T-cell (primary cell): Measurements from ENCODE around the gene SERINC1. TPM values are rescaled to one million over a fixed set of nuclear protein-coding genes. Genes with fewer than 3 reads are reported as not detected.
A peak's percentile ranks its signal among the peaks of the same experiment; 100 is the strongest.
"Not testable (repeated sequence)": the region's sequence is repeated elsewhere in the genome, so short reads cannot be mapped to it uniquely, and the experiment has no call there.

ENCODE experiments used
- ATAC-seq, 4 experiments: fragments of 200-7000 bp in 3 of 4; fragments of 150-1000 bp in 1 of 4; cut with Tn5 transposase; replicated peaks in 1 of 4; 1 replicate in 3 of 4; 2 replicates in 1 of 4; pipeline ENCODE4 v1.10.0; 2021; ENCODE audit warnings: moderate library complexity in 3 of 4, mild to moderate bottlenecking in 2 of 4, moderate number of reproducible peaks in 1 of 4
- CTCF ChIA-PET, 2 donors: fragments of 300-600 bp; sonication (Branson Sonifier 250); formaldehyde crosslinking; loops; one replicate each; lab custom pipeline; 2022; ENCODE audit warnings: antibody characterized with exemption in 2 of 2; lab: Charles Lee
- POLR2A ChIA-PET, 2 donors: fragments of 300-600 bp; sonication (Branson Sonifier 250); formaldehyde crosslinking; loops; one replicate each; lab custom pipeline; 2022; ENCODE audit warnings: antibody characterized with exemption in 2 of 2; lab: Charles Lee
- DNase-seq, 35 experiments: peaks; one replicate each; pipeline versions ENCODE4 v3.0.0 to v3.0.0-alpha.2; 2013 to 2023
- H3K27ac ChIP-seq: one replicate; pipeline ENCODE4 v1.5.1; 2013; ENCODE audit warnings: low read length
- H3K27me3 ChIP-seq, 2 experiments: replicated peaks in 1 of 2; 1 replicate in 1 of 2; 2 replicates in 1 of 2; pipeline versions ENCODE4 v1.6.1 to v1.7.0; 2013; ENCODE audit warnings: low read length in 1 of 2, mixed read lengths in 1 of 2; ENCODE audit not compliant: control insufficient read depth in 2 of 2, insufficient read depth in 2 of 2; ENCODE audit errors: extremely low read depth in 1 of 2
- H3K36me3 ChIP-seq, 2 donors: 1 replicate in 1 of 2; 2 replicates in 1 of 2; pipeline versions ENCODE4 v1.6.1 to v1.7.0; 2013; ENCODE audit warnings: low read length in 1 of 2; ENCODE audit not compliant: control insufficient read depth in 2 of 2, insufficient read depth in 1 of 2; ENCODE audit errors: extremely low read depth in 1 of 2
- H3K4me1 ChIP-seq, 2 experiments: 1 replicate in 1 of 2; 2 replicates in 1 of 2; pipeline versions ENCODE4 v1.6.1 to v1.7.0; 2013; ENCODE audit warnings: low read length in 2 of 2, mixed read lengths in 1 of 2; ENCODE audit not compliant: insufficient read depth in 2 of 2, control insufficient read depth in 1 of 2; ENCODE audit errors: extremely low read depth in 1 of 2
- H3K4me3 ChIP-seq, 2 donors: 1 replicate in 1 of 2; 2 replicates in 1 of 2; pipeline versions ENCODE4 v1.5.1 to v1.7.0; 2013; ENCODE audit warnings: mild to moderate bottlenecking in 2 of 2, low read length in 1 of 2, moderate library complexity in 1 of 2; ENCODE audit not compliant: control insufficient read depth in 1 of 2; ENCODE audit errors: extremely low read depth in 1 of 2
- H3K9me3 ChIP-seq: 2 replicates; pipeline ENCODE4 v1.7.0; 2013
- H3K27ac Mint-ChIP-seq, 2 donors: one replicate each; pipeline ENCODE4 v1.8.0; 2020 to 2021; ENCODE audit warnings: mild to moderate bottlenecking in 2 of 2, mixed read lengths in 2 of 2
- H3K27me3 Mint-ChIP-seq, 2 donors: one replicate each; pipeline ENCODE4 v1.8.0; 2021 to 2022; ENCODE audit warnings: mixed read lengths in 2 of 2
- H3K36me3 Mint-ChIP-seq: one replicate; pipeline ENCODE4 v1.8.0; 2021; ENCODE audit warnings: mixed read lengths
- H3K4me1 Mint-ChIP-seq, 3 donors: one replicate each; pipeline ENCODE4 v1.8.0; 2020 to 2022; ENCODE audit warnings: mixed read lengths in 3 of 3, mild to moderate bottlenecking in 1 of 3
- H3K4me3 Mint-ChIP-seq, 3 donors: one replicate each; pipeline ENCODE4 v1.8.0; 2020 to 2022; ENCODE audit warnings: mild to moderate bottlenecking in 3 of 3, mixed read lengths in 3 of 3, moderate library complexity in 3 of 3
- H3K9me3 Mint-ChIP-seq, 3 donors: one replicate each; pipeline ENCODE4 v1.8.0; 2020 to 2022; ENCODE audit warnings: mixed read lengths in 3 of 3
- WGBS: methylation state at CpG from one replicate; pipeline ENCODE4 v1.1.5; 2013; ENCODE audit warnings: missing lambda C conversion rate; ENCODE audit not compliant: insufficient coverage; 5-methylcytosine and 5-hydroxymethylcytosine counted together
- total RNA-seq, 35 experiments: library from RNA in 6 of 35; stranded (reverse) in 6 of 35; fragments of 120-200 nt in 1 of 35; gene quantifications; one replicate each; pipeline versions ENCODE4 v1.2.1 to v1.2.4 and lab custom pipeline; 2013 to 2026

Gene SERINC1
- total RNA-seq (100 to 1,000 TPM; 110 to 121 (median 116) TPM), total RNA-seq (lab: John Stamatoyannopoulos, UW) (144 to 477 (median 358) reads per million in 29 experiments)
- total RNA-seq (2013), result 155 TPM

DNA sequence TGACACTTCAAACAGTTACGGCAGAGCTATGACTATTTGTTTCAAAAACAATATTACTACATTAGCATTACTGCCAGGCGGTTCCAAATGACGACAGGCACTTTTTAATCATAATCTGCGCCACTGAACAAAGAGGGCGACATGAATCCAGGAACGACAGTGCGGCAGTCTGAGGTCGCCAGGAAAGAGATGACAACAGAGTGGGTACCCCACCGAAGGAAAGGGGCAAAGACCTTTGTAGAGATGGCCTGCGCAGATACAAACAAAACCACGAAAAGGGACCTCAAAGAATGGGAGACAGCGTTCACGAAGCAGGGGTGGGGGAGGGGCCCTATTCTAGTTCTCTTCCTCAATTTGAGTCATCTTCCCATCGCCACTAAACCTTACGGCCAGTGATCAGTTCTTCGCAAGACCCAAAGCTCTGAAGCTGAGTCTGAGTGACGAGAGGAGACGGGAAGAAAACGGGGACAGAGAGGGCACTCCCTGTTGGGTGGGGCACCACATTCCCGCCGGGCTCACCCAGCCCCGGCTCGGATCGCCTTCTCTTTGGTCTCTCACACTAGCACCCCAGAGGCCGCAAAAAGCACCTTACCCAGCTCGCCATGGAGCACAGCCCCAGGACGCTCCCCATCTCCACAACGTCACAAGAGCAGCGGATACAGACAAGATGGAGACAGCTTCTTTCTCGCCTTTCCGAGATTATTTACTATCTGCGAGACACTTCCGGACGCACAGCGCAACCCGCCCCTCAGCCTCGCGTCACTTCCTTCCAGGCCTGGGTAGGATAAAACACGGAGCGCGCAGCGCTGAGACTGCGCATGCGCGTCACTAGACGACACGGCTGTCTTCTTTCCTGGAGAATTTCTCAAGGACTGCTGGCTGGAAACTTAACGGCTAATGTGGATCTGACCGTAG lies at the start of gene SERINC1:
Gene SERINC1, minus strand, starts transcription at position 701 of the 915 bp plus-strand sequence. Its CDS starts 70 bp downstream, at position 631.
- DNase-seq (peak; percentile 84 to 97 (median 93)), ATAC-seq (peak; percentile 94 to 97 (median 96))
- Mint-ChIP-seq H3K27me3 (no peaks in the 10 kb centered on the region), H3K9me3 (no peaks in the 10 kb centered on the region), H3K27ac (peak within 1 kb of the TSS; percentile 99 to 100), H3K4me3 (peak within 1 kb of the TSS; percentile 99 to 100 (median 100)), H3K4me1 (peaks cover 40 to 49% (median 46%) of the 10 kb centered on the region in 3 donors), H3K36me3 (peaks cover 24% of the 10 kb centered on the region)
- 0% methylated on average over 34 of the region's 49 CpGs for WGBS
- H3K4me1 ChIP-seq, result peaks cover 22 to 24% of the 10 kb centered on the region in 2 experiments
- ChIA-PET CTCF (interaction anchor here (0.6 to 2.6 kb wide), 8 partner anchors 8 to 88 kb away, joined by 3 to 26 read pairs (median 4); partner anchors contain the start of gene HSF2 (in 1 of the 2)), POLR2A (interaction anchor here (0.5 to 1.9 kb wide), 12 partner anchors 9 to 74 kb away, joined by 3 to 8 read pairs (median 4); partner anchors contain the start of gene HSF2 (in 2 of the 2))
- H3K4me3 ChIP-seq, result peak within 1 kb of the TSS; percentile 98 to 100
- no peaks in the 10 kb centered on the region for H3K9me3 ChIP-seq
- H3K36me3 ChIP-seq, result peaks cover 0 to 8% of the 10 kb centered on the region in 2 donors
- peak within 1 kb of the TSS; percentile 99 for H3K27ac ChIP-seq
- H3K27me3 ChIP-seq, result no peaks in the 10 kb centered on the region

DNA sequence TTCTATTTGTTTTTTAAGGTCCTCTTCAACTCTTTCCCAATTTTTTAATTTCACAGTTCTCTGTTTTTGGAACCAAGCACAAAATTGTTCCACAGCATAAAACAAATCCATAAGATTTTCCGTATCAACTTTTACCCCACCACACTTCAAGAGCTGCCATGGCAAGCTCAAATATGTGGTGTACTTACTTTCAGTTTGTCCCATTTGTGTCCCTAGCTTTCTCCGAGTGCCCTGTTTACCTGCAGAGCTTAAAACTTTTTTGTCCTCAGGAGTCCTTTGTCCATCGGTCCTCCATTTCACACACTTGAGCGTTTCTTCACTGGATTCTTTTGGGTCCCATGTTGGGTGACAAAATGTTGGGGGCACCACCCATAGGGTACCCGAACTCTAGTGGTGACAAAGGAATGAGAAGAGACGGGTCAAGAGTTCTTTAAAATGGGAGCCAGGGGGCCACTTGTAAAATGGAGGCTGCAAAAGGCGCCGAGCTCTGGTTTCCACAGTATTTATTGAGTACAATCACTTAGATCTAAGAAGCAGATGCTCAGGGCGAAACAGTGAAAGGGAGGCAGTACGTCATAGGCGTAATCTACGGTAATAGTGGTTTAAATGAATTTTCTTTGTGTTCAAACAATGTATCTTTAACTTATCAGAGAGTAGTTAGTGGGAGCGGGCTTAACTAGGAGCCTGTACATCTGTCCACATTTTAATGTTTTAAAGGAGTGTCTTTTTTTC lies 39.8 kb upstream of the SERINC1 start:
- Histone ChIP-seq H3K4me3 (no peak overlapping the region), H3K4me1 (no peaks in the 10 kb centered on the region), H3K27ac (no peak overlapping the region), H3K9me3 (no peaks in the 10 kb centered on the region), H3K36me3 (no peaks in the 10 kb centered on the region), H3K27me3 (no peaks in the 10 kb centered on the region)
- Mint-ChIP-seq H3K4me1 (no peaks in the 10 kb centered on the region), H3K4me3 (no peak overlapping the region), H3K27me3 (peaks cover 0 to 7% of the 10 kb centered on the region in 2 donors), H3K9me3 (peaks cover 0 to 7% (median 5%) of the 10 kb centered on the region in 3 donors), H3K36me3 (peaks cover 7% of the 10 kb centered on the region), H3K27ac (no peak overlapping the region)
- DNase-seq (no peak), ATAC-seq (no peak)
- ChIA-PET CTCF (no interaction called here), POLR2A (no interaction called here)
- 100% methylated on average over 5 of the region's 13 CpGs for WGBS

DNA sequence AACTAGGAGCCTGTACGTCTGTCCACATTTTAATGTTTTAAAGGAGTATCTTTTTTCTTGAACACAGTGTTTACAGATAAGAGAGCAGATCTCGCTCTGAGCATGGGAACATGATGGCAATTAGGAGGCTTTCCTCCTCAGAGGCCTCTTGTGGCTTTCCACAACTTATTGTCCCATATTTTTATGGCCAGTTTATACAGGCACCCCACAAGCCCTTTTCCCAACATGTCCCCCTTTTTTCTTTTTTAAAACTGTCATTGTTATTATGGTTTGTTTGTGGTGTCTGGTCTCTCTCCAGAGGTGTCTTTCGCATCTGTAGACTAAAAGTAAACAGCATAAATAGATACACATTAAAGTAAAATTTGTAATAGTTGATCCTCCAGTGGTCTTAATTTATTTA lies 33.6 kb upstream of the SERINC1 start:
- H3K36me3 ChIP-seq, H3K27me3 ChIP-seq, ATAC-seq, H3K4me1 ChIP-seq, H3K27ac Mint-ChIP-seq, POLR2A ChIA-PET, H3K27ac ChIP-seq, H3K36me3 Mint-ChIP-seq, DNase-seq, H3K4me3 ChIP-seq, H3K4me3 Mint-ChIP-seq, CTCF ChIA-PET, H3K9me3 ChIP-seq, H3K27me3 Mint-ChIP-seq, H3K4me1 Mint-ChIP-seq: not testable (repeated sequence)
- no CpG with 5 or more reads among the region's 3 CpGs for WGBS
- H3K9me3 Mint-ChIP-seq, result peaks cover 22 to 46% (median 41%) of the 10 kb centered on the region in 3 donors

DNA sequence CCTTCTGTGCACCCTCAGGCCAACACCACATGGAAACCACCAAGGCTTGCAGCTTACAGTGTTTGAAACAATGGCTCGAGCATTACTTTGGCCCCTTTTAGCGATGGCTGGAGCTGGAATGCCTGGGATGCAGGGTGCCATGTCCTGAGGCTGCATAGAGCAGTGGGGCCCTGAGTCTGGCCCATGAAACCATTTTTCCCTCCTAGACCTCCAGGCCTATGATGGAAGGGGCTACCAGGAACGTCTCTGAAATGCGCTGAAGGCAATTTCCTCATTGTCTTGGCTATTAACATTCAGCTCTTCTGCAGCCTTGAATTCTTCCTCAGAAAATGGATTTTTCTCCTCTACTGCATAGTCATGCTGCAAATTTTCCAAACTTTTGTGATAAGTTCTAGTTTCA lies 29.9 kb upstream of the SERINC1 start:
- POLR2A ChIA-PET, result no interaction called here
- Histone ChIP-seq H3K4me3 (no peak overlapping the region), H3K27me3 (no peaks in the 10 kb centered on the region), H3K36me3 (no peaks in the 10 kb centered on the region), H3K27ac (no peak overlapping the region), H3K4me1 (no peaks in the 10 kb centered on the region), H3K9me3 (peaks cover 8% of the 10 kb centered on the region)
- Mint-ChIP-seq H3K9me3 (peaks cover 34 to 74% (median 61%) of the 10 kb centered on the region in 3 donors), H3K27me3 (peaks cover 7 to 19% of the 10 kb centered on the region in 2 donors), H3K4me1 (no peaks in the 10 kb centered on the region), H3K4me3 (no peak overlapping the region), H3K27ac (no peak overlapping the region), H3K36me3 (peaks cover 5% of the 10 kb centered on the region)
- ATAC-seq (no peak), DNase-seq (no peak)
- CTCF ChIA-PET, result interaction anchor here in 1 of 2 donors (0.7 kb wide), 1 partner anchor 14 kb away, joined by 5 read pairs; no protein-coding TSS in a partner anchor
- 92% methylated on average over 2 of the region's 4 CpGs for WGBS

DNA sequence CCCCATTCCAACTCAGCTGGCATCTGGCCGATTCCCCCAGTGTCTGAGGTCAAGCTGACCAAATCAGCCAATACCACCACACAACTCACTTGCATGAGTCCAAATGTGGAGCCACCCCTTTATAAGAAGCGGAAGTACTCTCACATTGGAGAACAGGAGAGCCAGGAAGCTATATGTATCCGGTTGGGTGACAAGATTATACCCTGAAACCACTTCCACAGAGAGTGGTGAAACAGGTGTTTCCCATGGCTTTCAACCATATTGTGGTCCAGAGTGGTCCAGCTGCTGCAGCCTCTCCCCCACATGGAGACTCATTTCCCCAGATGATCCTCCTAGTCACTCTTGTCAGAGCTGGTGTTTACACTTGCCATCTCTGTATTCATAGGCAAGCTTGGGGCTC lies 24.0 kb upstream of the SERINC1 start:
- H3K4me3 Mint-ChIP-seq, result no peak overlapping the region
- ChIA-PET POLR2A (no interaction called here), CTCF (interaction anchor here (0.6 to 1.4 kb wide), 3 partner anchors 10 to 34 kb away, joined by 4 to 6 read pairs (median 5); no protein-coding TSS in a partner anchor)

More for the DNA sequence above, 24.0 kb upstream of the SERINC1 start:
- H3K4me1 ChIP-seq, result peaks cover 0 to 5% of the 10 kb centered on the region in 2 experiments
- H3K27me3 ChIP-seq, result peaks cover 0 to 12% of the 10 kb centered on the region in 2 experiments
- Mint-ChIP-seq H3K27ac (no peak overlapping the region), H3K9me3 (peaks cover 19 to 38% (median 32%) of the 10 kb centered on the region in 3 donors), H3K4me1 (peaks cover 7 to 17% (median 12%) of the 10 kb centered on the region in 3 donors), H3K27me3 (peaks cover 7 to 19% of the 10 kb centered on the region in 2 donors), H3K36me3 (peaks cover 4% of the 10 kb centered on the region)
- ATAC-seq, result peak in 1 of 4 experiments; percentile 17
- H3K4me3 ChIP-seq, result no peak overlapping the region
- WGBS, result no CpG with 5 or more reads among the region's 3 CpGs
- peaks cover 5% of the 10 kb centered on the region for H3K9me3 ChIP-seq
- no peaks in the 10 kb centered on the region for H3K36me3 ChIP-seq
- DNase-seq, result no peak
- H3K27ac ChIP-seq, result no peak overlapping the region
